HG03442 (cell line): ENCODE results near the gene TLE7.

ENCODE experiments used
- ATAC-seq: cut with Tn5 transposase; IDR thresholded peaks from one replicate; pipeline ENCODE4 v1.9.1; 2021; ENCODE audit warnings: mild to moderate bottlenecking, moderate library complexity; ENCODE audit not compliant: unreplicated experiment

The TLE7 gene

DNA sequence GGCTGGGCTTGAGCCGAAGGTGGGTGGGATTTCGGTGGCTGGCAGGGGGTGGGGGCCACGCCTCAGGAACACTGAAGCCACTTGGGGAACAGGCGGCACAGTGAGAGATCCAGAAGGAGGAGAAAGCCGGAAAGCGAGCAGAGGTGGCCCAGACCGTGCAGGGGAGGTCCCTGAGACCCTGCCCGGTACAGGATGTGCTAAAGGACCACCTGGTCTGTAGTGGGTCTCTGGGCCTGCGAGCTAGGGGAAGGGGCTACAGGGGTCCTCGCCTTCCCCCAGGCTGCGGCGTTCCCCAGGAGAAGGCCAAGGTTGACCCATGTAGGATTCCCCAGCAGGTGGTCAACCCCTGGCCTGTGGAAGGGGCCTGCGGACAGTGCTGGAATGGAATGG lies at the start of gene TLE7:
Gene TLE7, minus strand, starts transcription at position 4 of the 390 bp plus-strand sequence. CDS start 8,730 bp downstream, outside the sequence.
- ATAC-seq: no peak

DNA sequence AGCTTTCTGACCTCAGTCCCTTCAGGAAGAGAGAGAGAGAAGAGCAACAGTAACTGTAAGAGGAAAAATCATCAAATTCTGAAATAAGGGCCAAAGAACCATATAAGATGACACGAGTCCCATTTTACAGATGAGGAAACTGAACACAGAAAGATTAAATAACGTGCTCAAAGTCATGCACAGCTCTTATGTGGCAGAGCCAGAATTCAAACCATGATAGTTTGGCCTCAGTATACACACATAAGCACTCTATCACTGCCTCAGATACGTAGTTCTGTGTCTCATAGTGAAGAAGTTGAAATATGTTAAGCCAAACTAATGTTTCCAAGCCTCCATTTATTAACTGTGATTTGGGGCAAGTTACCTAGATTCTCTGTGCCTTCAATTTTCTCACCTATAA lies 49.2 kb upstream of the TLE7 start:
- ATAC-seq: no peak

GRCh38 chr16:71490361-71490760 lies 48.5 kb upstream of the TLE7 start:
- no peak for ATAC-seq

DNA sequence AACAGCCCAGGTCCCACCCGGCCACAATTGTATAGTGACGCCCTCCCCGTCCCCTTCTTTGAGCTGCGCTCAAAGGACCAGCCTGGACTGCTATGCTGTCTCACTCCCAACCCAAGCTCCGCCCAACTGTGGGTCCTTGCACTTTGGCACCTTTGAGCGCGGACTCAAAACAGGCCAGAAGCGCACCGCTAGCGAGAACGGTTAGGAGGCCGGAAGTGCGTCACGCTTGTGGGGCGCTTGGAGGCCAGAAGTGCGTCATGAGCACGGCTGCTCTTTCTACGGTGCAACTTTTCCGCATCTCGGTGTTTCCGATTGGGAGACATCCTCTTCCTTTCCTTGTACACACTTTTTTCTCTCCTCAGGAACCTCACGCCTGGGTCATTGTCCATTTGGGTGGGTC lies 47.3 kb upstream of the TLE7 start, which contains the start of gene ZNF19:
Gene ZNF19, minus strand, starts transcription at position 203 of the 400 bp plus-strand sequence. CDS start 7,210 bp downstream, outside the sequence.
- no peak for ATAC-seq

GRCh38 chr16:71484006-71484893 lies 42.4 kb upstream of the TLE7 start:
- peak; percentile 86 for ATAC-seq

DNA sequence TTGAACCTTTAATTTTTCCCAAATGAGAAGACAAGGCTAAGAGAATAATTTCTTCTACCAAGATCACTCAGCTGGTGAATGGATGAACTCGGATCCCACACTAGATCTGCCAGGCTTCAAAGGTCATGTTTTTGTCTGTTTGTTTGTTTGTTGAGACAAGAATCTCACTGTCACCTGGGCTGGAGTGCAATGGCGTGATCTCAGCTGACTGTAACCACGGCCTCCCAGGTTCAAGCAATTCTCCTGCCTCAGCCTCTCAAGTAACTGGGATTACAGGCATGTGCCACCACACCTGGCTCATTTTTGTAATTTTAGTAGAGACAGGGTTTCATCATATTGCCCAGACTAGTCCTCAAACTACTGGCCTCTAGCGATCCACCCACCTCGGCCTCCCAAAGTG lies 40.7 kb upstream of the TLE7 start:
- ATAC-seq: no peak

DNA sequence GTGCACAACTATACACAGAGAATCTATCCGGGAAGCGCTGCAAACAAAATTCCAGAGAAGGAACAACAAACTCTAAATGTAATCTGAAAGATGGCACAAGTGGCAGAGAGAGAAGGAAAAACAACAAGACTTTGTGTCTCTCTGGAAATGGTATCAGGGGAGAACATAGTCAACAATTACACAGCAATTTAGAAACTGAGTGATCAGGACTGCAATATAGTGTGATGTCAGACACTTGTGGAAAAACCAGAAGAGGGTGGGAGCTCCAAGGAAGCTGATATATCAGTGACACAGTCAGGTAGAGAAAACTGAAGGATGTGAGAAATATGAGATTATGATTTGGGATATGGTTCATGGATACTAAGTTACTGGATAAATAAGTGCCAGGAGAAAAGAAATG lies 39.1 kb upstream of the TLE7 start:
- no peak for ATAC-seq

- no peak for ATAC-seq
Observed at GRCh38 chr16:71479420-71479819, 37.6 kb upstream of the TLE7 start.

- ATAC-seq: no peak
Observed at GRCh38 chr16:71476457-71477124, 34.7 kb upstream of the TLE7 start.

GRCh38 chr16:71474864-71475263 lies 33.0 kb upstream of the TLE7 start:
- no peak for ATAC-seq

DNA sequence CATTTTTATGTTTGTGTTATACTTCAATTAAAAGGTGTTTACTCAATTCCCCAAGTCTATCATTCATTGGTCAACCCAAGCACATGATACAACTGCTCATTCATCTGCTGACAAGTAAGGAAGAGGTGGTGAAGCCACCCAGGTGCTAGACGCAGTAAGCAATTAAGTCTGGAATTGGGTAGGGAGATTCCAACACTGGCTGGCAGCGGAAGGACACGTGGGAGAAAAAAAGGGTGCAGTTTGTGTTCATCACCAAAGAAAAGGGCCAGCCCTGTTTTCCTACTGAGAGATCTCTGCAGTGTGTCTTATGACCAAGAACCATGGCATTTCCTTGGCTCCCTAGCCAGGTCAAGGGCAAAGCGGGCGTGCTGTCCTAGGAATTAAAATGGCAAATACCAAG lies 32.0 kb upstream of the TLE7 start:
- no peak for ATAC-seq

GRCh38 chr16:71472931-71473330 lies 31.1 kb upstream of the TLE7 start:
- ATAC-seq: no peak

DNA sequence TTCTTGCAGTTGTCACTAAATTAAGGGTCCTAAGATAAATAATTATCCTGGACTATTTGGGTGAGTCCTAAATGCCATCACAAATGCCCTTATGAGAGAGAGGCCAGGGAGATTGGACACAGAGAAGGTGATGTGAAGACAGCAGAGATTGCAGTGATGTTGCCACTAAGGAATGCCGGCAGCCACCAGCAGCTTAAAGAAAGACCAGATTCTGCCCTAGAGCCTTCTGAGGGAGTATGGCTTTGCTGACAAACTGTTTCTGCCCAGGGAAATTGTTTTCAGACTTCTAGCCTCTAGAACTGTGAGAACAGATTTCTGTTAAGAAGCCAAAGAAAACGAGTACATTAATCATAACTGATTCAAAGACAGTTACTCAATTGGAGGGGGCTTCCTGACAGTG lies 30.2 kb upstream of the TLE7 start:
- ATAC-seq: no peak

- ATAC-seq: no peak
Observed at GRCh38 chr16:71467810-71468209, 26.0 kb upstream of the TLE7 start.

DNA sequence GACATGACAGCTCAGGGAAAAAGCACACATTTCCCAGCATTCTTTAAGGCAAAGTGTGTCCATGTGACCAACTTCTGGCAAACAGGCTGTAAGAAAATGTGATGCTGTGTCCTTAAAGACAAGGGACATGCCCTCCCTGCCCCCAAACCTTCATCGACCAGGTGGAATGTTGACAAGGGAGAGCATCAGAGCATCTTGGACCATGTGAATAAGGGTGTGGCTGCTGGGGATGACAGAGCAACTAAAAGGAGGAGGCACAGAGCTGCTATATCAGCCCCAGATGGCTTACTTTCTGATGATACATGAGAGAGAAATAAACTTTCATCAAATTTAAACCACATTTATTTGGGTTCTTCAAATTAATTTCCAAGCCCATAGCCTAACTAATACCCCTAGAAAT lies 22.4 kb upstream of the TLE7 start:
- ATAC-seq: no peak

- ATAC-seq: peak; percentile 95
Observed at GRCh38 chr16:71461686-71462648, 20.1 kb upstream of the TLE7 start, which contains the start of gene ZNF23. Gene ZNF23 (minus strand): TSS chr16:71462247. CDS start chr16:71456796, 5,451 bp downstream.

GRCh38 chr16:71460941-71461340 lies 19.1 kb upstream of the TLE7 start:
- ATAC-seq: no peak

DNA sequence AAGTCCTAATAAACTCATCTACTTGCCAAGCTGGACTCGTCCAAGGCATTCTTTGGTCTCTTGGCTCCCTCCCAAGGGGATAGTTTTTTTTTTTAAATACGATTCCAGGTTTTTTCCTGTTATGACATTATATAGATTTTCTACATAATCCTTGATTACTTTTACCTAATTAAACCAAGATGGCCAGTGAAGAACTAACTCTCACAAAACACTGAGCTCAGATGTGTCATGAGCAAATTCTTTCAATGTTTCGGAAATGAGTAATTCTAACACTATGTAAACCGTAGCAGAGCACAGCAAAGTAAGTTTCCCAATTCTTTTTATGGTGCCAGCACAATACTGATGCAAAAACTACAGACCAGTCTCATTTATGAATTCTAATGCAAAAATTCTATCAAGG lies 18.4 kb upstream of the TLE7 start:
- ATAC-seq: no peak

- ATAC-seq: no peak
Observed at GRCh38 chr16:71459510-71459909, 17.7 kb upstream of the TLE7 start.

DNA sequence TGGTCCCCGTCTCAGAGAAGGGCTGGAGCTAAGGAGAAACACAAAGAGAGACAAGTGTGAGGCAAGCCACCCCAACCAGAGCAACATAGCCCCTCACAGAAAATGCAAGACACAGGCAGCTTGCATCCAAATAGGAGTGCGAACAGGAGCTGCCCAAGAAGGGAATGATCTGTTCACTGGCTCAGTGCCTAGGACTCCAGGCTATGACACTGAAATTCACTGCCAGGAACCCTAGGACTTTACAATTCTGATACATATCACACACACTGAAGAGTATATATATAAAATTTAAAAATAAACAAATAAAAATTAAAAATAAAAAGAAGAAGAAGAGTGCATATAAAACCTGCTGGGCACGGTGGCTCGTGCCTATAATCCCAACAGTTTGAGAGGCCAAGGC lies 14.9 kb upstream of the TLE7 start:
- no peak for ATAC-seq

DNA sequence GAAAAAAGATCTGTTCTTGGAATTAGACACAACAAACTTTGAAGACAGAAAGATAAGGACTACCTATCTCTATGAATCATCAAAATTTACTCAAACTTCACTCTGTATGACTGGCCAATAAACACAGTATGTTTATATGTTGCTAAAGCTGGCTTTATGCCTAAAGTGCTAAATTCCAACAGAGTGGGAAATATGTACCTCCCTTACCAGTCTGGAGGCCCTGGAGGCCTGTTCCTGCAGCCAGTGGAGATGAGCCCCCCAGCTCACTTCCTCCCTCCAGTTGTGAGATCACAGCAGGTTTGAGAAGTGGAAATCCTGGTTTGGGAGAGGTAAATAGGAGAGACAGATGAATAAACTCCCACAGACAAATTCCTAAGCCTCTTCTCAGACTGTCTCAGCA lies 11.2 kb upstream of the TLE7 start:
- ATAC-seq: no peak
